ENCODE measurements around the gene SMIM11.
"Not testable (repeated sequence)": the region's sequence is repeated elsewhere in the genome, so short reads cannot be mapped to it uniquely, and the experiment has no call there.

The SMIM11 gene

GRCh38 chr21:34357889-34358288, 17.4 kb upstream of the SMIM11 start:
- no peak for DNase-seq

GRCh38 chr21:34358866-34359265, 16.4 kb upstream of the SMIM11 start:
- DNase-seq = no peak

- DNase-seq = no peak
These were observed 14.6 kb upstream of the SMIM11 start for GRCh38 chr21:34360488-34361241.

GRCh38 chr21:34362136-34362444, 13.2 kb upstream of the SMIM11 start:
- no peak for DNase-seq

- DNase-seq = no peak
These were observed 12.6 kb upstream of the SMIM11 start for GRCh38 chr21:34362670-34363069.

- DNase-seq = no peak
These were observed 11.6 kb upstream of the SMIM11 start, which contains the start of gene KCNE2 for GRCh38 chr21:34363733-34364132. TSS of gene KCNE2 (plus strand) at chr21:34364006. CDS start at chr21:34370479, 6,473 bp downstream.

- DNase-seq = no peak
These were observed 10.4 kb upstream of the SMIM11 start for GRCh38 chr21:34364921-34365320.

GRCh38 chr21:34365809-34366208, 9.5 kb upstream of the SMIM11 start:
- DNase-seq = no peak

GRCh38 chr21:34367320-34367935, 7.9 kb upstream of the SMIM11 start:
- peak; percentile 60 for DNase-seq

GRCh38 chr21:34369741-34370140, 5.6 kb upstream of the SMIM11 start:
- no peak for DNase-seq

- DNase-seq = no peak
These were observed 3.0 kb upstream of the SMIM11 start for GRCh38 chr21:34372321-34372720.

- DNase-seq = not testable (repeated sequence)
These were observed 845 bp upstream of the SMIM11 start for GRCh38 chr21:34374462-34374861.

GRCh38 chr21:34375619-34375972, 289 bp downstream of the SMIM11 start:
- DNase-seq = not testable (repeated sequence)

- DNase-seq = not testable (repeated sequence)
These were observed 7.8 kb downstream of the SMIM11 start for GRCh38 chr21:34383138-34383537.

GRCh38 chr21:34383724-34384415, 8.6 kb downstream of the SMIM11 start:
- not testable (repeated sequence) for DNase-seq

GRCh38 chr21:34400522-34400921, 25.2 kb downstream of the SMIM11 start:
- DNase-seq = not testable (repeated sequence)

GRCh38 chr21:34404742-34405141, 29.4 kb downstream of the SMIM11 start:
- not testable (repeated sequence) for DNase-seq

- DNase-seq = not testable (repeated sequence)
These were observed 30.4 kb downstream of the SMIM11 start for GRCh38 chr21:34405686-34406085.

- not testable (repeated sequence) for DNase-seq
These were observed 30.8 kb downstream of the SMIM11 start for GRCh38 chr21:34406102-34406501.

GRCh38 chr21:34406676-34407075, 31.4 kb downstream of the SMIM11 start:
- not testable (repeated sequence) for DNase-seq

- DNase-seq = not testable (repeated sequence)
These were observed 32.0 kb downstream of the SMIM11 start for GRCh38 chr21:34407294-34407693.

- not testable (repeated sequence) for DNase-seq
These were observed 42.3 kb downstream of the SMIM11 start for GRCh38 chr21:34417448-34418077.

- not testable (repeated sequence) for DNase-seq
These were observed 48.5 kb downstream of the SMIM11 start, which contains the start of gene SMIM34 for GRCh38 chr21:34423805-34424204. TSS of gene SMIM34 (minus strand) at chr21:34423951. CDS start at chr21:34423839, 112 bp downstream.

All from CD4-positive, alpha-beta T cell treated with Interleukin-17A for 1 hour (primary cell).